GM12878 (cell line): ENCODE data around the gene DDX42. TPM values are rescaled to one million over a fixed set of nuclear protein-coding genes. Genes with fewer than 3 reads are reported as not detected.
A peak's percentile ranks its signal among the peaks of the same experiment; 100 is the strongest.

Source experiments
- ATAC-seq: fragments of 200-7000 bp; cut with Tn5 transposase; 3 replicates; pipeline ENCODE4 v1.9.1; 2020; ENCODE audit warnings: mild to moderate bottlenecking, moderate library complexity
- BruUV-seq: library from RNA; stranded (reverse); fragments of 400-500 nt; replicated peaks from 2 replicates; lab custom pipeline; 2021; lab: Mats Ljungman, UMichigan
- CTCF ChIA-PET: fragments of 300-600 bp; sonication (Branson Sonifier 250); formaldehyde crosslinking; extraction: SDS; loops from one replicate; lab custom pipeline; 2021; ENCODE audit warnings: inconsistent platforms; lab: Yijun Ruan, JAX
- POLR2A ChIA-PET: fragments of 350-600 bp; formaldehyde crosslinking; extraction: SDS; loops from one replicate; lab custom pipeline; 2021; ENCODE audit warnings: inconsistent platforms; lab: Charles Lee
- RAD21 ChIA-PET: fragments of 300-600 bp; sonication (Branson Sonifier 250); formaldehyde crosslinking; loops from one replicate; lab custom pipeline; 2023; ENCODE audit warnings: antibody characterized with exemption; ENCODE audit not compliant: unreplicated experiment; lab: Charles Lee
- SMC1A ChIA-PET: fragments of 300-600 bp; sonication (Branson Sonifier 250); formaldehyde crosslinking; loops from one replicate; lab custom pipeline; 2023; ENCODE audit not compliant: unreplicated experiment, uncharacterized antibody; lab: Charles Lee
- DNase-seq: peaks from one replicate; pipeline ENCODE4 v3.0.0-alpha.2; 2011; ENCODE audit warnings: low read depth, low spot score
- FAIRE-seq: peaks from 3 replicates; lab custom pipeline; 2011; peaks lifted over from hg19 to GRCh38; lab: Jason Lieb, UNC
- H2AFZ ChIP-seq: 2 replicates; pipeline ENCODE4 v1.6.0; 2011; ENCODE audit warnings: low read depth, low read length, control low read depth; ENCODE audit not compliant: control insufficient read depth
- H3K27ac ChIP-seq: 2 replicates; pipeline ENCODE4 v1.5.1; 2011; ENCODE audit warnings: control low read depth; ENCODE audit not compliant: control insufficient read depth, insufficient read depth
- H3K27me3 ChIP-seq, 2 experiments: replicated peaks in 1 of 2; 2 replicates each; pipeline versions ENCODE4 v1.6.0 to v1.6.1; 2011; ENCODE audit warnings: low read length in 1 of 2; ENCODE audit not compliant: control insufficient read depth in 2 of 2, insufficient read depth in 2 of 2
- H3K36me3 ChIP-seq, 2 experiments: 2 replicates each; pipeline ENCODE4 v1.5.1; 2011; ENCODE audit warnings: low read length in 1 of 2; ENCODE audit not compliant: control insufficient read depth in 2 of 2, insufficient read depth in 2 of 2
- H3K4me1 ChIP-seq: 2 replicates; pipeline ENCODE4 v1.6.1; 2011; ENCODE audit warnings: mild to moderate bottlenecking, low read length, moderate library complexity, mixed read lengths; ENCODE audit not compliant: control insufficient read depth, insufficient read depth
- H3K4me2 ChIP-seq: 2 replicates; pipeline ENCODE4 v1.6.0; 2011; ENCODE audit warnings: control low read depth; ENCODE audit not compliant: control insufficient read depth, insufficient read depth
- H3K4me3 ChIP-seq: fragments of 200-600 bp; sonication (generic); 2 replicates; pipeline ENCODE4 v1.5.1; 2016
- H3K79me2 ChIP-seq: 2 replicates; pipeline ENCODE4 v1.6.0; 2011; ENCODE audit warnings: low read length; ENCODE audit not compliant: control insufficient read depth, insufficient read depth
- H3K9ac ChIP-seq: 2 replicates; pipeline ENCODE4 v1.8.0; 2011; ENCODE audit warnings: low read length, control low read depth, mixed read lengths; ENCODE audit not compliant: control insufficient read depth, insufficient read depth
- H3K9me3 ChIP-seq: replicated peaks from 3 replicates; pipeline ENCODE4 v1.5.1; 2011; ENCODE audit warnings: mild to moderate bottlenecking, low read length; ENCODE audit not compliant: control insufficient read depth, insufficient read depth
- H4K20me1 ChIP-seq: 2 replicates; pipeline ENCODE4 v1.6.0; 2011; ENCODE audit not compliant: control insufficient read depth, insufficient read depth
- CHD2 ChIP-seq: IDR thresholded peaks from 2 replicates; pipeline ENCODE4 v1.6.1; 2011; ENCODE audit warnings: low read depth, low read length, improper control_type of control experiment, borderline replicate concordance
- POLR2A ChIP-seq: IDR thresholded peaks from 2 replicates; pipeline ENCODE4 v1.6.1; 2011; ENCODE audit warnings: low read depth, mild to moderate bottlenecking, low read length
- POLR2AphosphoS2 ChIP-seq: IDR thresholded peaks from 2 replicates; pipeline ENCODE4 v1.6.1; 2011; ENCODE audit warnings: low read depth, mild to moderate bottlenecking, low read length, improper control_type of control experiment, moderate library complexity
- in situ Hi-C: fragments of 300-500 bp; cut with MboI; formaldehyde crosslinking; loops from 9 replicates; pipeline ENCODE4 v1.14.3; 2018; ENCODE audit warnings: mixed read lengths
- intact Hi-C: fragments of 100-400 bp; cut with micrococcal nuclease; formaldehyde crosslinking; loops from one replicate; pipeline ENCODE4 v1.14.2; 2022; ENCODE audit not compliant: unreplicated experiment
- polyA plus RNA-seq, 11 experiments: library from polyadenylated mRNA; depleted of rRNA in 4 of 11; unstranded in 6 of 11; stranded (reverse) in 5 of 11; fragments of >200 nt; fragmentation: Nextera tagmentation in 4 of 11; fragmentation: Illumina TruSeq in 1 of 11; extraction: Ambion mirVana in 4 of 11; extraction: Trizol in 1 of 11; gene quantifications; 1 replicate in 1 of 11; 2 replicates in 10 of 11; pipeline versions ENCODE4 v1.2.1 to v1.2.3, GENCODE V29; 2011 to 2016; ENCODE audit warnings: inconsistent platforms in 2 of 11, missing spikeins in 2 of 11, low read depth in 1 of 11
- total RNA-seq, 4 experiments: library from RNA; depleted of rRNA in 3 of 4; stranded (reverse); fragments of >200 nt in 3 of 4; fragmentation: Illumina TruSeq in 1 of 4; extraction: Trizol in 1 of 4; gene quantifications; 2 replicates each; pipeline versions ENCODE4 v1.2.1 to v1.2.3, GENCODE V29; 2013 to 2021
- TF ChIP-seq, protein P1 (sequence below): IDR thresholded peaks from 2 replicates; pipeline ENCODE4 v1.6.1; 2012; ENCODE audit warnings: improper control_type of control experiment, low read depth, low read length; ENCODE audit not compliant: insufficient replicate concordance
- TF ChIP-seq, protein P2 (sequence below): fragments of 450-650 bp; conservative IDR thresholded peaks from 2 replicates; pipeline ENCODE4 v1.6.1; 2017; ENCODE audit warnings: mild to moderate bottlenecking, moderate library complexity

The DDX42 gene
- total and polyA plus RNA-seq, 10 of the 15 experiments (the other 5 are each of a cell fraction or from before 2014, with no cell fraction given) = 14.6 to 147 (median 65.3) TPM

DNA sequence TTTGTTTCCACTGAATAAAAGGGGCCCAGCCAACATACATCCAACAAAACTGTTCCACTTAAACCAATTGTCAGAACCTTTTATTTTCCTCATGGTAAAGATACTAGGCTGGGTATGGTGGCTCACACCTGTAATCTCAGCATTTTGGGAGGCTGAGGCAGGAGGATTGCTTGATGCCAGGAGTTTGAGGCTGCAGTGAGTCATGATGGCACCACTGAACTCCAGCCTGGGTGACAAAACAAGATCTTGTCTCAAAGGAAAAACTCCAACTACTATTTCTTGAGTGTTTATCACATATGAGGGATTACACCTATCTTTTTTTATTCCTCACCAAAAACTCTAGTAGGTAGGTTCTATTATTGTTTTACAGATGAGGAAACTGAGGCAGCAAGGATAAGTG is 48.6 kb downstream of the DDX42 start:
- no peak for FAIRE-seq

More for the DNA sequence above, 48.6 kb downstream of the DDX42 start:
- H3K27ac ChIP-seq = no peak overlapping the region
- ATAC-seq = no peak
- H2AFZ ChIP-seq = no peak overlapping the region
- ChIA-PET RAD21 (no interaction called here), POLR2A (no interaction called here), CTCF (no interaction called here), SMC1A (no interaction called here)
- TF ChIP-seq, protein P1, sequence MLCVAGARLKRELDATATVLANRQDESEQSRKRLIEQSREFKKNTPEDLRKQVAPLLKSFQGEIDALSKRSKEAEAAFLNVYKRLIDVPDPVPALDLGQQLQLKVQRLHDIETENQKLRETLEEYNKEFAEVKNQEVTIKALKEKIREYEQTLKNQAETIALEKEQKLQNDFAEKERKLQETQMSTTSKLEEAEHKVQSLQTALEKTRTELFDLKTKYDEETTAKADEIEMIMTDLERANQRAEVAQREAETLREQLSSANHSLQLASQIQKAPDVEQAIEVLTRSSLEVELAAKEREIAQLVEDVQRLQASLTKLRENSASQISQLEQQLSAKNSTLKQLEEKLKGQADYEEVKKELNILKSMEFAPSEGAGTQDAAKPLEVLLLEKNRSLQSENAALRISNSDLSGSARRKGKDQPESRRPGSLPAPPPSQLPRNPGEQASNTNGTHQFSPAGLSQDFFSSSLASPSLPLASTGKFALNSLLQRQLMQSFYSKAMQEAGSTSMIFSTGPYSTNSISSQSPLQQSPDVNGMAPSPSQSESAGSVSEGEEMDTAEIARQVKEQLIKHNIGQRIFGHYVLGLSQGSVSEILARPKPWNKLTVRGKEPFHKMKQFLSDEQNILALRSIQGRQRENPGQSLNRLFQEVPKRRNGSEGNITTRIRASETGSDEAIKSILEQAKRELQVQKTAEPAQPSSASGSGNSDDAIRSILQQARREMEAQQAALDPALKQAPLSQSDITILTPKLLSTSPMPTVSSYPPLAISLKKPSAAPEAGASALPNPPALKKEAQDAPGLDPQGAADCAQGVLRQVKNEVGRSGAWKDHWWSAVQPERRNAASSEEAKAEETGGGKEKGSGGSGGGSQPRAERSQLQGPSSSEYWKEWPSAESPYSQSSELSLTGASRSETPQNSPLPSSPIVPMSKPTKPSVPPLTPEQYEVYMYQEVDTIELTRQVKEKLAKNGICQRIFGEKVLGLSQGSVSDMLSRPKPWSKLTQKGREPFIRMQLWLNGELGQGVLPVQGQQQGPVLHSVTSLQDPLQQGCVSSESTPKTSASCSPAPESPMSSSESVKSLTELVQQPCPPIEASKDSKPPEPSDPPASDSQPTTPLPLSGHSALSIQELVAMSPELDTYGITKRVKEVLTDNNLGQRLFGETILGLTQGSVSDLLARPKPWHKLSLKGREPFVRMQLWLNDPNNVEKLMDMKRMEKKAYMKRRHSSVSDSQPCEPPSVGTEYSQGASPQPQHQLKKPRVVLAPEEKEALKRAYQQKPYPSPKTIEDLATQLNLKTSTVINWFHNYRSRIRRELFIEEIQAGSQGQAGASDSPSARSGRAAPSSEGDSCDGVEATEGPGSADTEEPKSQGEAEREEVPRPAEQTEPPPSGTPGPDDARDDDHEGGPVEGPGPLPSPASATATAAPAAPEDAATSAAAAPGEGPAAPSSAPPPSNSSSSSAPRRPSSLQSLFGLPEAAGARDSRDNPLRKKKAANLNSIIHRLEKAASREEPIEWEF = no peak
- no peak for TF ChIP-seq CHD2
- peak; percentile 30; the same call in 1 of the 2 replicates for TF ChIP-seq POLR2AphosphoS2
- TF ChIP-seq, protein P2, sequence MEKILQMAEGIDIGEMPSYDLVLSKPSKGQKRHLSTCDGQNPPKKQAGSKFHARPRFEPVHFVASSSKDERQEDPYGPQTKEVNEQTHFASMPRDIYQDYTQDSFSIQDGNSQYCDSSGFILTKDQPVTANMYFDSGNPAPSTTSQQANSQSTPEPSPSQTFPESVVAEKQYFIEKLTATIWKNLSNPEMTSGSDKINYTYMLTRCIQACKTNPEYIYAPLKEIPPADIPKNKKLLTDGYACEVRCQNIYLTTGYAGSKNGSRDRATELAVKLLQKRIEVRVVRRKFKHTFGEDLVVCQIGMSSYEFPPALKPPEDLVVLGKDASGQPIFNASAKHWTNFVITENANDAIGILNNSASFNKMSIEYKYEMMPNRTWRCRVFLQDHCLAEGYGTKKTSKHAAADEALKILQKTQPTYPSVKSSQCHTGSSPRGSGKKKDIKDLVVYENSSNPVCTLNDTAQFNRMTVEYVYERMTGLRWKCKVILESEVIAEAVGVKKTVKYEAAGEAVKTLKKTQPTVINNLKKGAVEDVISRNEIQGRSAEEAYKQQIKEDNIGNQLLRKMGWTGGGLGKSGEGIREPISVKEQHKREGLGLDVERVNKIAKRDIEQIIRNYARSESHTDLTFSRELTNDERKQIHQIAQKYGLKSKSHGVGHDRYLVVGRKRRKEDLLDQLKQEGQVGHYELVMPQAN = no peak
- peak; percentile 17; the same call in 1 of the 2 replicates for TF ChIP-seq POLR2A
- in situ Hi-C loops = no loop called here
- H3K4me1 ChIP-seq = peaks cover 7% of the 10 kb centered on the region
- no peaks in the 10 kb centered on the region for H3K9me3 ChIP-seq
- no peaks in the 10 kb centered on the region for H3K27me3 ChIP-seq
- intact Hi-C loops = no loop called here
- H3K4me3 ChIP-seq = no peak overlapping the region
- peaks cover 21% of the 10 kb centered on the region for H3K79me2 ChIP-seq
- no peaks in the 10 kb centered on the region; the same call in 1 of the 2 replicates for H4K20me1 ChIP-seq
- DNase-seq = no peak
- no peak overlapping the region for H3K9ac ChIP-seq
- H3K36me3 ChIP-seq = peaks cover 20 to 40% of the 10 kb centered on the region in 2 experiments
- no peak overlapping the region for H3K4me2 ChIP-seq
- BruUV-seq = no TSS peak
